Measurements from ENCODE around the gene TMCO4. TPM values are rescaled to one million over a fixed set of nuclear protein-coding genes. Genes with fewer than 3 reads are reported as not detected.

The TMCO4 gene
- total and polyA plus RNA-seq, 8 donors, result 12.6 to 25.1 (median 17.3) TPM

GRCh38 chr1:19769211-19769932, 30.3 kb downstream of the TMCO4 start:
- no peak for TF ChIP-seq CTCF (IDR thresholded peaks at IDR 0.05)
- FAIRE-seq, result no peak
- no peak for ATAC-seq
- intact Hi-C loops (cut with DNase I), result no loop called here
- no peak overlapping the region for H3K27ac ChIP-seq
- WGBS, 2 donors, result 85 to 90% methylated on average over 9 to 10 of the region's 10 CpGs
- H3K4me3 ChIP-seq, result no peak overlapping the region
- H3K4me1 ChIP-seq, result no peaks in the 10 kb centered on the region
- H3K27me3 ChIP-seq, result no peaks in the 10 kb centered on the region
- DNase-seq, result no peak
- H3K36me3 ChIP-seq, result peaks cover 0 to 16% (median 0%) of the 10 kb centered on the region in 3 donors
- no peaks in the 10 kb centered on the region for H3K9me3 ChIP-seq

GRCh38 chr1:19768353-19769210, 31.1 kb downstream of the TMCO4 start:
- DNase-seq (no peak), FAIRE-seq (no peak), ATAC-seq (peak in 1 of 4 donors; percentile 23)
- Histone ChIP-seq H3K27me3 (no peaks in the 10 kb centered on the region), H3K36me3 (peaks cover 0 to 16% (median 0%) of the 10 kb centered on the region in 3 donors), H3K27ac (no peak overlapping the region), H3K4me3 (no peak overlapping the region), H3K9me3 (no peaks in the 10 kb centered on the region), H3K4me1 (no peaks in the 10 kb centered on the region)
- TF ChIP-seq CTCF (IDR thresholded peaks at IDR 0.05), result no peak
- intact Hi-C loops (cut with DNase I), result no loop called here
- WGBS, 2 donors, result 84 to 91% methylated on average over 18 of the region's 18 CpGs

- DNase-seq, result no peak
- ATAC-seq, result peak in 3 of 4 donors; percentile 30 to 47 (median 36)
Observed at GRCh38 chr1:19765623-19766022, 34.1 kb downstream of the TMCO4 start.

GRCh38 chr1:19764848-19765247, 34.9 kb downstream of the TMCO4 start:
- WGBS, 2 donors, result 90 to 93% methylated on average over 5 of the region's 5 CpGs
- ATAC-seq (peak in 1 of 4 donors; percentile 12), DNase-seq (no peak), FAIRE-seq (no peak)
- H3K4me1 ChIP-seq, result no peaks in the 10 kb centered on the region
- no peak overlapping the region for H3K4me3 ChIP-seq
- no peaks in the 10 kb centered on the region for H3K36me3 ChIP-seq
- intact Hi-C loops (cut with DNase I), result loop anchor here in 1 of 3 donors (5.0 kb wide), 1 partner anchor 112 kb away; no protein-coding TSS in a partner anchor
- TF ChIP-seq CTCF (IDR thresholded peaks at IDR 0.05), result no peak
- H3K9me3 ChIP-seq, result no peaks in the 10 kb centered on the region
- H3K27ac ChIP-seq, result no peak overlapping the region
- no peaks in the 10 kb centered on the region for H3K27me3 ChIP-seq

More at GRCh38 chr1:19765623-19766022, 34.1 kb downstream of the TMCO4 start:
- intact Hi-C loops (cut with DNase I), result no loop called here
- Histone ChIP-seq H3K4me3 (no peak overlapping the region), H3K27me3 (no peaks in the 10 kb centered on the region), H3K27ac (no peak overlapping the region), H3K9me3 (no peaks in the 10 kb centered on the region), H3K36me3 (peaks cover 0 to 6% (median 0%) of the 10 kb centered on the region in 3 donors), H3K4me1 (no peaks in the 10 kb centered on the region)
- WGBS, 2 donors, result 87 to 90% methylated on average over 10 of the region's 10 CpGs
- FAIRE-seq, result no peak
- TF ChIP-seq CTCF (IDR thresholded peaks at IDR 0.05), result no peak
